Measurements from ENCODE around the gene PPP1R10.

The PPP1R10 gene

GRCh38 chr6:30646450-30647241 lies 29.6 kb upstream of the PPP1R10 start, which contains the start of gene C6orf136:
Gene C6orf136, plus strand, starts transcription at chr6:30647133. Its CDS starts 99 bp downstream, at chr6:30647232.
- H3K9me3 ChIP-seq (ENCODE audit: control insufficient read depth, insufficient read depth, low read length), result no peaks in the 10 kb centered on the region
- no peaks in the 10 kb centered on the region for H3K9me2 ChIP-seq (replicated peaks; ENCODE audit: control insufficient read depth, low read length)
- H3K4me3 ChIP-seq (ENCODE audit: low read length), result peak within 1 kb of the TSS; percentile 91
- TF ChIP-seq CTCF (IDR thresholded peaks at IDR 0.05; ENCODE audit: low read depth, low read length, poor library complexity, severe bottlenecking) (no peak), EZH2phosphoT487 (IDR thresholded peaks at IDR 0.05; ENCODE audit: borderline replicate concordance, low read length) (no peak)
- no peaks in the 10 kb centered on the region for H3K27me3 ChIP-seq (ENCODE audit: control insufficient read depth, low read length)
- peak within 1 kb of the TSS; percentile 74 for H3K27ac ChIP-seq (ENCODE audit: low read depth, low read length)
- H3F3A ChIP-seq (ENCODE audit: control insufficient read depth, insufficient read depth), result no peaks in the 10 kb centered on the region
- peaks cover 30% of the 10 kb centered on the region for H3K36me3 ChIP-seq (ENCODE audit: control insufficient read depth, low read length)
- H3K79me2 ChIP-seq (ENCODE audit: control insufficient read depth, low read length), result peaks cover 37% of the 10 kb centered on the region
- H3K4me2 ChIP-seq (ENCODE audit: low read length), result peak within 1 kb of the TSS; percentile 70
- H3K4me1 ChIP-seq (ENCODE audit: control insufficient read depth, low read length), result peaks cover 15% of the 10 kb centered on the region
- no peaks in the 10 kb centered on the region for H4K20me1 ChIP-seq (ENCODE audit: control insufficient read depth, insufficient read depth, low read depth, low read length)

GRCh38 chr6:30645989-30646388 lies 28.9 kb upstream of the PPP1R10 start:
- no peaks in the 10 kb centered on the region for H3K9me2 ChIP-seq (replicated peaks; ENCODE audit: control insufficient read depth, low read length)

GRCh38 chr6:30644769-30645168 lies 27.7 kb upstream of the PPP1R10 start:
- Histone ChIP-seq H3K4me2 (ENCODE audit: low read length) (no peak overlapping the region), H3K27me3 (ENCODE audit: control insufficient read depth, low read length) (no peaks in the 10 kb centered on the region), H3K27ac (ENCODE audit: low read depth, low read length) (no peak overlapping the region), H3K4me3 (ENCODE audit: low read length) (no peak overlapping the region), H3K9me2 (replicated peaks; ENCODE audit: control insufficient read depth, low read length) (no peaks in the 10 kb centered on the region), H3K4me1 (ENCODE audit: control insufficient read depth, low read length) (peaks cover 15% of the 10 kb centered on the region), H3F3A (ENCODE audit: control insufficient read depth, insufficient read depth) (no peaks in the 10 kb centered on the region), H4K20me1 (ENCODE audit: control insufficient read depth, insufficient read depth, low read depth, low read length) (no peaks in the 10 kb centered on the region), H3K36me3 (ENCODE audit: control insufficient read depth, low read length) (peaks cover 30% of the 10 kb centered on the region), H3K9me3 (ENCODE audit: control insufficient read depth, insufficient read depth, low read length) (no peaks in the 10 kb centered on the region), H3K79me2 (ENCODE audit: control insufficient read depth, low read length) (peaks cover 36% of the 10 kb centered on the region)
- TF ChIP-seq CTCF (IDR thresholded peaks at IDR 0.05; ENCODE audit: low read depth, low read length, poor library complexity, severe bottlenecking) (no peak), EZH2phosphoT487 (IDR thresholded peaks at IDR 0.05; ENCODE audit: borderline replicate concordance, low read length) (no peak)

More at GRCh38 chr6:30645989-30646388, 28.9 kb upstream of the PPP1R10 start:
- Histone ChIP-seq H3K4me2 (ENCODE audit: low read length) (peak overlapping the region; percentile 70), H3K27me3 (ENCODE audit: control insufficient read depth, low read length) (no peaks in the 10 kb centered on the region), H3K79me2 (ENCODE audit: control insufficient read depth, low read length) (peaks cover 37% of the 10 kb centered on the region), H3K9me3 (ENCODE audit: control insufficient read depth, insufficient read depth, low read length) (no peaks in the 10 kb centered on the region), H3K4me3 (ENCODE audit: low read length) (peak overlapping the region; percentile 63), H4K20me1 (ENCODE audit: control insufficient read depth, insufficient read depth, low read depth, low read length) (no peaks in the 10 kb centered on the region), H3K36me3 (ENCODE audit: control insufficient read depth, low read length) (peaks cover 28% of the 10 kb centered on the region), H3K4me1 (ENCODE audit: control insufficient read depth, low read length) (peaks cover 15% of the 10 kb centered on the region), H3F3A (ENCODE audit: control insufficient read depth, insufficient read depth) (no peaks in the 10 kb centered on the region), H3K27ac (ENCODE audit: low read depth, low read length) (no peak overlapping the region)
- no peak for TF ChIP-seq EZH2phosphoT487 (IDR thresholded peaks at IDR 0.05; ENCODE audit: borderline replicate concordance, low read length)
- no peak for TF ChIP-seq CTCF (IDR thresholded peaks at IDR 0.05; ENCODE audit: low read depth, low read length, poor library complexity, severe bottlenecking)

All from DOHH2 (cell line).